COLO668 (cell line): ENCODE data around the gene TOR1AIP2.

Experiments used
- DNase-seq: peaks from one replicate; lab custom pipeline; 2025; ENCODE audit not compliant: unreplicated experiment; lab: John Stamatoyannopoulos, UW

TOR1AIP2 gene

GRCh38 chr1:179826626-179827280 lies 50.9 kb downstream of the TOR1AIP2 start:
- no peak for DNase-seq

GRCh38 chr1:179825798-179826460 lies 51.7 kb downstream of the TOR1AIP2 start:
- no peak for DNase-seq

GRCh38 chr1:179825206-179825605 lies 52.4 kb downstream of the TOR1AIP2 start:
- DNase-seq, result no peak

- DNase-seq, result peak; percentile 18
Measured at GRCh38 chr1:179824265-179824664, 53.3 kb downstream of the TOR1AIP2 start.

- DNase-seq, result no peak
Measured at GRCh38 chr1:179823693-179824092, 53.9 kb downstream of the TOR1AIP2 start.

GRCh38 chr1:179822065-179822464 lies 55.5 kb downstream of the TOR1AIP2 start:
- no peak for DNase-seq

GRCh38 chr1:179821524-179821923 lies 56.1 kb downstream of the TOR1AIP2 start:
- DNase-seq, result no peak

- no peak for DNase-seq
Measured at GRCh38 chr1:179820226-179820970, 57.2 kb downstream of the TOR1AIP2 start.

GRCh38 chr1:179818743-179819173 lies 58.8 kb downstream of the TOR1AIP2 start:
- DNase-seq, result no peak

- DNase-seq, result no peak
Measured at GRCh38 chr1:179818260-179818659, 59.3 kb downstream of the TOR1AIP2 start.

- no peak for DNase-seq
Measured at GRCh38 chr1:179817789-179818188, 59.8 kb downstream of the TOR1AIP2 start.

GRCh38 chr1:179817056-179817455 lies 60.5 kb downstream of the TOR1AIP2 start:
- no peak for DNase-seq

DNA sequence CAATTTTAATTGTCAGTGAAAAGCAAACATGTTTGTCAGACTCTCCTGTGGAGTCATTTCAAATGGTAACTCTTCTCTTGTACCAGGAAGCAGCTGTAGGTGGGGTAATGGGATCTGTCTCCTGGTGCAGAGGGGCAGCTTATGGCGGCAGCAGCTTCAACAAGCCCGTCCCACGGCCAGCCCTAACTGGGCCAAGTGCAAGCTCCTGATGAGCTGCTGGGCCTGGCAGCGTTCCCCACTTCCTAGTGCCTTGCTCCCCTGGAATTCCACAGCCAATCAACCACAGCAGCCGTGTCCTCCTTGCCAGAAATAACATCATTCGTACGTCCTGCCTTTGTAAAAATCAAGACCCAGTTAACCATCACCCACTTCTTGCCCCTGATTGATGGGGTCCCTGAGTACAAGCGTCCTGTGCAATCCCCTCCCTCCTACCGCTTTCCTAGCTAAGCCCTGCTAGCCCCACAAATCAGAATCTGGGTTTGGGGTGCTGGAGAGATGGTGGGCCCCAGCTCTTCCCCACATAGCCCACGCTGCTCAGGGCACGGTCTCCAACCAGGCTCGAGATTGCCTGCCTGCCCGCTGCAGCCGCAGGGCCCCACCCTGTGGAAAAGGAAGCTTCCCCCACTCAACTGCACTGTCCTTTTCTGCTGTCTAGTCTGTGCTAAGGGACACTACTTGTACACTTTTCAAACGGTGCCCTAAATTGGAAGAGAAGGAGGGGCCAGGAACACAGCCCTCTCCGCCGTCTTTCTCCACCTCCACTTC lies 61.2 kb downstream of the TOR1AIP2 start:
- DNase-seq, result peak; percentile 38

DNA sequence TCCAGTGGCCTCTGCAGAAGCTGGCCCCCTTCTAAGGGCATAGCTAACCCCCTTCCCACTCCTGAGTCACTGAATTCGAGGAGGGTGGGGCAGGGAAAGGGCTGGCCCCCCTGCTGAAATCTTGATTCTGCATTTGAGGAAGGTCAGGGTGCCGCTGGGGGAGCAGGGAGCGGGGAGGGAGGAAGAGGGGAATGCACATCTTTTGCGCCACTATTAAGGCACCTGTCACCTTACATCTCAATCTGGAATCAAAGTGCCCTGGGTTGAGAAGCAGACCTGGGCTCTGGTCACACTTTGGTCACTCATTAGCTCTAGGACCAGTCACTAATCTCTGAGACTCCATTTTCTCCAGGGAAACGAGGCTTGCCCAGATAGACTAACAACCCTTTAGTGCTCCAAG lies 62.0 kb downstream of the TOR1AIP2 start:
- DNase-seq, result no peak

DNA sequence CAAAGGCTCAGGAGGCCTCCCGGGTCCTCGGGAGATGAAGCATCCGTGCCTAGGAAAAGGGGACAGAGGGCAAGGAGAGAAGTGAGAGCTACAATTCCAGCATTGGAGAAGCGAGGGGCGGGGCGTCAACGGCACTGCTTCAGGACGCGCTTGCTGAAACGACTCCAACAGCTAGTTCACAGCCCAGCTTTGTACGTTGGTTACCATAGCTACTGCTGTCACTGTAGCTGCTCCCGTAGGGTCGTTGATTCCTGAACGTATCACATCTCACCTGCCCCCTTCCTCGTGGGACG lies 63.1 kb downstream of the TOR1AIP2 start:
- DNase-seq, result no peak

DNA sequence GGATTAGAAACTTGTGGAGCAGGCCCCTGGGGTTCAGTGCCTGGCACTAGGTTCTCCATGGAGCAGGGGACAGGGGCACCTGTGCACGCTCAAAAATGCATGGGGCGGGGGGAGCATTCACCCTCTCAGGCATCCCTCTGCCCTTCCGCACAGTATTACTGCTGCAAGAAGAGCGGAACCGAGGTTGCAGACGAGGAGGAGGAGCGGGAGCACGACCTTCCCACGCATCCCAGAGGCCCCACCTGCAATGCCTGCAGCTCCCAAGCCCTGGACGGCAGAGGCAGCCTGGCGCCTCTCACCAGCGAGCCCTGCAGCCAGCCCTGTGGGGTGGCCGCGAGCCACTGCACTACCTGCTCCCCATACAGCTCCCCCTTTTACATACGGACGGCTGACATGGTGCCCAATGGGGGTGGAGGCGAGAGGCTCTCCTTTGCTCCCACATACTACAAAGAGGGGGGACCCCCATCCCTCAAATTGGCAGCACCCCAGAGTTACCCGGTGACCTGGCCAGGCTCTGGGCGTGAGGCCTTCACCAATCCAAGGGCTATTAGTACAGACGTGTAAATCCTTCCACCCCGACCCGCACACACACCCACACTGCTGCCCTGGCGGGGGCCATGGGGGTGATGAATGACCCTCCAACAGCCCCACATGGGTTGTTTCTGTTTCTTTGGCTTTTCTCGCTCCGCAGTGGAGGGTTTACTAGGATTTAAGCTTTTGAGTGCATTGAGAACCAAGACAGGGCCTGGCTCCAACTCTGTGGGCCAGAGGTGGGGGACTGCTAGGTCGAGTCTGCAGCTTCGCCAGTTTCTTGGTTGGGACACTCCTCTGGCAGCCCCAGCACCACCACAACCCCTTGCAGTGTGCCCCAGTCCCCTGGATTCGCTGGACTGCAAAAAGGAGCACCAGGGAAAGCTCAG lies 63.7 kb downstream of the TOR1AIP2 start:
- no peak for DNase-seq

- no peak for DNase-seq
Measured at GRCh38 chr1:179812501-179813292, 64.9 kb downstream of the TOR1AIP2 start.

- no peak for DNase-seq
Measured at GRCh38 chr1:179810367-179810715, 67.3 kb downstream of the TOR1AIP2 start.

DNA sequence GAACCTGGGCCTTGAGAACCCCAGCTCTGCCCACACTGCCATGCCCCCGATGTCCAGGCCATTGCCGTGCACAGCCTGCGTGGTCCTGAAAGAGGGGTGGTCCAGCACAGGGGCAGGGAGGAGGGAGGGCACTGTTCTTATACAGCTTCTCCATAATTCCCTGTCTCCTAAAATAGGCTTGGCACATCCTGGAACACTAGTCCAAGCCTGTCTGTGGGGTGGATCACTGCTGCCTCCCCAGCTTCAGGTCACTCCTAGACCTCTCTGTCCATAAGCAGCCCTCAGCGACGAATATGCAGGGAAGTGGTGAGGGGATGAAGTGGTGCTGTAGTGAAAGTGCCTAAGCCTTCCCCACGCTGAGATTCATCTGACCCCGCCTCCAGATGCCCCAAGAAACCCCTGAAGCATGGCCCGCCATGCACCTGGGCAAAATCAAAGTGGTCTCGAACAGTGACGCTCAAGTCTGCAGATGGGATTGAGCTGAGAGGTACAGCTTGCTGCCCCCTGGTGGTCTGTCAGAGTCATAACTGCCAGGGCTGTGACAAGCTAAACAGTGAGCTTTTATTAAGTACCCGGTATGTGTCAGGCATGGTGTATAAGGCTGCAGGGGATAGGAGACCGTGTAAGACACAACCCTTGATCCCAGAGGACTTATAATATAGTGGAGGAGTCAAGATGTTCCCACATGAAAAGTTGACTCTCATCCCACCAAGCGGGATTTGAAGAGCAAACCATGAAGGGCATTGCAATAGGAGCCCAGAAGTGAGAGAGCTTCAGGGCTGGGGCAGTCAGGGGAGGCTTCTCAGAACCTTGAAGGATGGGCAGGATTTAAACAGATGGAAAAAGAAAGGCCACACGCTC lies 67.9 kb downstream of the TOR1AIP2 start:
- peak; percentile 70 for DNase-seq
